B cell (primary cell): ENCODE results near the gene GLIS2.

Experiments
- EZH2 ChIP-seq: IDR thresholded peaks from 2 replicates; pipeline ENCODE4 v1.6.1; 2012; ENCODE audit warnings: borderline replicate concordance, low read depth, mild to moderate bottlenecking, moderate library complexity, low read length; ENCODE audit not compliant: insufficient read depth, poor library complexity, severe bottlenecking
- TF ChIP-seq, protein P1 (sequence below): fragments of 200-600 bp; IDR thresholded peaks from one replicate; pipeline ENCODE4 v1.8.0; 2022; ENCODE audit warnings: antibody characterized with exemption, mild to moderate bottlenecking

DNA sequence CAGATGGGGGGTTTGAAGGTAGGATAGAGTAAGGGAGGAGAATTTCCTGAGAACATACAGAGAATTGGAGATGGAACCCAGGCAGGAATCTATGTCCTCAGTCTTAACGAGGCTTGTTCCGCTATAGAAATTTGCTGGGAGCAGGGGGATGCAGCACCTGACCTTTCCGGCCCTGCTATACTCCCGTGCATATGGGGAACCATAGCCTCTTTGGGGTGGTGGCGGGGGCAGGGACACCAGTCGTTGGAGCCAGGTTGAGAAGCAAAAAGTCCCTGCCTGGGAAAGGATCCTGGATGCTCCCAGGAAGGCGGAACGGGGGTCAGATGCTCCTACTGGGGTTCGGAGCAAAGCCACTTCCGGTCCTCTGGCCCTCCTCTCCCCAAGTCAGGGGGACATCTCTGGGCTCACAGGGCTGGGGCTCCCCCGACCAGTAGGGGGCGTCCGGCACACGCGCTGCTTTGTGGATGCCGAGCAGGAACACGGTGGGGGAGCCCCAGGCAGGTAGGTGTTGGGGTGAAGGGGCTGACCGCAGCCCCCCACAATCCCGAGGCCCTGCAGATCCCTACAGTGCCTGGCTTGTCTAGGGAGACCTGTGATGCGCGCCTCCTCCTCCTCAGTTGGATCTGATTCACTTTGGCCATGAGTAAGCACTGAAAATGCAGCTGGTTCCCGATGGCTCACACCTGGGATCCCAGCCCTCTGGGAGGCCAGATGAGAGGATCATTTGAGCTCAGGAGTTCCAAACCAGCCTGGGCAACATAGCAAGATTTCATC is 27.5 kb upstream of the GLIS2 start:
- TF ChIP-seq, protein P1, sequence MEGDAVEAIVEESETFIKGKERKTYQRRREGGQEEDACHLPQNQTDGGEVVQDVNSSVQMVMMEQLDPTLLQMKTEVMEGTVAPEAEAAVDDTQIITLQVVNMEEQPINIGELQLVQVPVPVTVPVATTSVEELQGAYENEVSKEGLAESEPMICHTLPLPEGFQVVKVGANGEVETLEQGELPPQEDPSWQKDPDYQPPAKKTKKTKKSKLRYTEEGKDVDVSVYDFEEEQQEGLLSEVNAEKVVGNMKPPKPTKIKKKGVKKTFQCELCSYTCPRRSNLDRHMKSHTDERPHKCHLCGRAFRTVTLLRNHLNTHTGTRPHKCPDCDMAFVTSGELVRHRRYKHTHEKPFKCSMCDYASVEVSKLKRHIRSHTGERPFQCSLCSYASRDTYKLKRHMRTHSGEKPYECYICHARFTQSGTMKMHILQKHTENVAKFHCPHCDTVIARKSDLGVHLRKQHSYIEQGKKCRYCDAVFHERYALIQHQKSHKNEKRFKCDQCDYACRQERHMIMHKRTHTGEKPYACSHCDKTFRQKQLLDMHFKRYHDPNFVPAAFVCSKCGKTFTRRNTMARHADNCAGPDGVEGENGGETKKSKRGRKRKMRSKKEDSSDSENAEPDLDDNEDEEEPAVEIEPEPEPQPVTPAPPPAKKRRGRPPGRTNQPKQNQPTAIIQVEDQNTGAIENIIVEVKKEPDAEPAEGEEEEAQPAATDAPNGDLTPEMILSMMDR, result peak; percentile 97
- TF ChIP-seq EZH2, result no peak
